Neural progenitor cell (in vitro differentiated cells): Measurements from ENCODE around the gene ABCC4.

Experiments
- CTCF ChIP-seq: fragments of 200-600 bp; sonication (generic); IDR thresholded peaks from 2 replicates; pipeline ENCODE4 v1.5.1; 2017; ENCODE audit warnings: antibody characterized with exemption, mild to moderate bottlenecking
- EZH2 ChIP-seq: fragments of 200-600 bp; sonication (generic); IDR thresholded peaks from 2 replicates; pipeline ENCODE4 v1.6.1; 2017; ENCODE audit warnings: antibody characterized with exemption, mild to moderate bottlenecking, moderate library complexity

GRCh38 chr13:95235199-95235756 lies 66.0 kb downstream of the ABCC4 start:
- TF ChIP-seq CTCF (no peak), EZH2 (no peak)
